Activated CD8-positive, alpha-beta memory T cell treated with anti-CD3 and anti-CD28 coated beads for 48 hours (primary cell): ENCODE data around the gene SNAP47.

ENCODE experiments used
- DNase-seq, 3 experiments: peaks; one replicate each; pipeline ENCODE4 v3.0.0-alpha.2; 2020; ENCODE audit warnings: low read depth in 2 of 3, low spot score in 2 of 3

The SNAP47 gene

DNA sequence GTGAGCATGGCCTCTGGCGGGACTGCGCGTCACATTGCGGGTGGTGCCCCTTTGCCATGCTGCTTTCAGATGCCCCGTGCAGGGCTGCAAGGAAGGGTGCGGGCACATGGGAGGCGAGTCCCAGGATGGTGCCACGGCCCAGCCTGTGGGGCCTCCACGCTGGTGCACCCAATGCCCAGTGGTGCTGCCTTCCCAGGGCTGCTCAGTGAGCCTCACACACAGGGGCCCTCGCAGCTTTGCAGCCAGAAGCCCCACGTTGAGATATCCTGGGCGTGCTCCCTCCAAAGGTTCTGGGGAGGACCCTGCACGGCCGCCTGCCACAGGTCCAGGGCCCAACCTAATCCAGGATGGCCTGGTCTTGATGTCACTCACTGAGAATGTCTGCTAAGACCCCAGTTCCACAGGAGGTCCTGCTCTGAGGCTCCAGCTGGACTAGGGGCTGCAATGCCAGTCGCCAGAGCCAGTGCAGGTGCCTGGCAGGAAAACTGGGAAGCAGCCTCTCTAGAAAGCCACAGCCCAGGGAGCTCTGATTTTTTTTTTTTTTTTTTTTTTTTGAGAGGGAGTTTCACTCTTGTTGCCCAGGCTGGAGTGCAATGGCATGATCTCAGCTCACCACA is 46.2 kb downstream of the SNAP47 start:
- no peak for DNase-seq

DNA sequence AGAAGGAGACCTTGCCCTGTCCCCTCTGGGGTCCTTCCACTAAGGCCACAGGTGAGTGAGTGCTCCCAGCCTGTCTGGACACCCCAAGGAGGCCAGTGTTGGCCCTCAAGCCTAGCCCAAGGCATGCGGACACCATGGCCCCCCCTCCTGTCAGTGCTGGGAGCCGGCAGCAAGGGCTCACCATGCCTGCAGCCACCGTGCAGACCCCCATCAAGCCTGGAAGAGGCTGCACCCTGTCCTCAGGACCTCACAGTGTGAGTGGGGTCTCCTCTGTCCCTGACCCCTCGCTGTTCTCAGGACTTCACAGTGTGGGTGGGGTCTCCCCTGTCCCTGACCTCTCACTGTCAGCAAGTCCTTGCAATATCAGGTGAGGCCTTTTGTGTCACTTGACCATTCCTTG is 47.0 kb downstream of the SNAP47 start:
- DNase-seq, result no peak

DNA sequence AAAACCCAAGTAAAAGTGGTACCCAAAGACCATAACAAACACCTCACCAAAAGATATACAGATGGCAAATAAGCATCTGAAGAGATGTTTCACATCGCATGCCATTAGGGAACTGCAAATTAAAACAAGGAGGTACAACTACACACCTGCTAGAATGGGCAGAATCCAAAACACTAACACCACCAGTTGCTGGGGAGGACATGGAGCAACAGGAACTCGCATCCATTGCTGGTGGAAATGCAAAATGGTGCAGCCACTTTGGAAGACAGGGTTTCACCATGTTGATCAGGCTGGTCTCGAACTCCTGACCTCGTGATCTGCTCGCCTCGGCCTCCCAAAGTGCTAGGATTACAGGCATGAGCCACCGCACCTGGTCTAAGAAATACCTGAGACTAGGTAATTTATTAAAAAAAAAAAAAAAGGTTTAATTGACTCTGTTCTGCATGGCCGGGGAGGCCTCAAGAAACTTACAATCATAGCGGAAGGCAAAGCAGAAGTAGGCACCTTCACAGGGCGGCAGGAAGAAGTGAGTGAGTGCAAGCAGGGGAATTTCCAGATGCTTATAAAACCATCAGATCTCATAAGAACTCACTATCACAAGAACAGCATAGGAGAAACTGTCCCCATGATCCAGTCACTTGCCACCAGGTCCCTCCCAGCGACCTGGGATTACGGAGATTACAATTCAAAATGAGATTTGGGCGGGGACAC is 50.0 kb downstream of the SNAP47 start:
- DNase-seq, result no peak

DNA sequence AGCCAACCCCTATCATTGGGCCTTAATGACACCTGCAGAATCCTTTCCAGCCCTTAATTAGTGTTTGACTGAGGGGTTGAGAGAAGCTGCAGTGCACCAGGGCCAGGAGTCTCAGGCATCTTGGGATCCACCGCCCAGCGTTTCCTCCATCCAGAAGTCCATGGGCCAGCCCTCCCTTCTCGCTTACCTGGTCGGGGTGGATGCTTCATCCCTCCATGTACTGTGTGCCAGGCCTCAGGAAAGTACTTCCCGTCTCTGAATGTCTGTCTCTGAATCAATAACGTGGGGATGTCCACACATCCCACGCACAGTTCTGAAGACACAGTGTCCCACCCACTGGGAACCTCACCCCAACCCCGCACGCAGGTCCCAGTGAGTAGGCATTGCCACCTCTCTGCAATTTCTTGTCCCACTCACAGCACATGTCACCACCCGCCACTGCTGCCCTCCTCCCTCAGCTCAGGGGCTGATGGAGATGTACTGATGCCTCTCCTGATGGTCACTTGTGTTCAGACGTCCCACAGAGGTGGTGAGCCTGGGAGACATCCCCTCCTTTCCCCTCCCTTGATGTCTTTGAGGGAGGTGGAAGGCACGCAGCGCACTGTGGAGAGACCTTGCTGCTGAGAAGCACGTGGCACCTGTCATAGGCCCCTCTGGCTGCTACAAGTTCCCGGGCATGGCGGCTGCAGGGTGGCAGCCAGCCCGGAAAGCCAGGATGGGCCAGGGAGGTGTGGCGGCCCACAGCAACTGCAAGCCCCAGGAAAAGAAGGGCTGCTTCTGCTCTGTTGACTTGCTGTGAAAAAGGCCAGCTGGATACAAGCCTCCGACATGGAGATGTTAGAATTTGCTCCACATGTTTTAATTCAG is 50.8 kb downstream of the SNAP47 start:
- DNase-seq, result no peak

DNA sequence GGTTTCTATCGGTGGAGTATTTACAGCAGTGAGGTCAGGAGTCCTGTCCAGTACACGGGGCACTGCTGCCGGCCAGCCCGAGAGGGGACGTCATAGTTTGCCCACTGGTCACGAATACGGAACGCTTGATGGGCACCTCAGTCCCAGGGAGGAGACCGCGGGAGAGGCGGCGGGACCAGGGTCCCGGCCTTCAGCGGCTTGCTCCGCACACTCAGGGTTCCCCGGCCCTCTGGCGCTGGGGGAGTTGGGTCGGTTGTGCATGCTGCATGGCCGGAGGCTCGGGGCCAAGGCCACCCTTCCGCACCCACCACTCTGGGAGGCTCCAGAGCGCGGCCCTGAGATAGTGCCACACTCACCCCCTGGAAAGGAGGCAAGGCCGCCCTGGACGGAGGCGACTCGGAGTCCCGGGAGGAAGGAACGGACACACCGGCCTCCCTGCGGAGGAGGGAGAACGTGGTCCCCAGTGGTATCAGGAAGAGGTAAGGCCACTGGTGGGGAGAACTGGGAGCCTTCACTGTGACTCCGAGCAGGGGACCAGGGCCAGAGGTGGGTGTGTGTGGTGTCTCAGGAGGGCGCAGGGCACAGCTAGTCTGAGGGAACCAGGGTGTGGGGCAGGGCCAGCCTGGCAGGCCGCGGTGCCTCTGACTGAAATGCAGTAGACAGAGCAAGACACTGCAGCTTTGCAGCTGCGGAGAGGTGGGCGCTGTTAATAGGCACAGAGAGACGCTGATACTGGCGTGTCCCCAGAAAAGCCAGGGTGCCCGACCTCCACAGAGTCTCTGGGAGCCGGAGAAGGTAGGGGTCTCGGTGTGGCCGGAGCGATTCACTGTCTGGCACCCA is 51.7 kb downstream of the SNAP47 start:
- no peak for DNase-seq

DNA sequence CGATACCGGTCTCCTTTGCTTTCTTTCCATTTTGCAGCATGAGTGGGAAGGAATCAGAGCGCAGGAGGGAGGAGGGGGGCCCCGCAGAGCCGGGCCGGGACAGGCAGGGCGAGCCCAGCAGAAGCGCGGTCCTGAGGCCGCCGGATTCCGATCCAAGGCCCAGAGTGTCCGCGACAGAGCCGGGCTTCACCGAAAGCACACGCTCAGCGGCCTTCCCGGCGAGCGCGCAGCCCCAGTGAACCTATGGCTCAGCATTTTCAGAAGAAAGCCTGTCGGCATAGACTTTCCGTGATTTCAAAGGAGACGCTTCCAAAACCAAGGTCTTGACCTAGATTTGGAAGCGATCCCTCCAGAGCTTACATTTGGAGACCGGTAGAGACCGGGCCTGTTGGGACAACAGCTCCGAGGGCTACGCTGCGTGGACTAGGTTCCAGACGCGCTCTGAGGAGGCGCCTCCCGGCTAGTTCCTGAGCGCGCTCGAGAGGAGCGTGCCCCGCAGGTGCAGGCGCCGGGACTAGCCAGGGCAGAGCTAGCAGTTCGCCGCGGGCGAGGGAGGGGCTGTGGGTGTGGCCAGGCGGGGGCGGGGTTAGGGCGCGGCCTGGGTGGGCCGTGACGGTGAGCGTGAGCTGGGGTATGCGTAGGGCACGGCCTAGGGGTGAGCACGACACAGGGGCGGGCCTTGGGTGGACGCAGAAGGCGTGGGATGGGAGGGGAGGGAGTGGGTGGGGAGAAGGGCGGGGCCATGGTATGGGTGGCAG is 52.5 kb downstream of the SNAP47 start:
- DNase-seq, result peak; percentile 75 to 91 (median 83)

DNA sequence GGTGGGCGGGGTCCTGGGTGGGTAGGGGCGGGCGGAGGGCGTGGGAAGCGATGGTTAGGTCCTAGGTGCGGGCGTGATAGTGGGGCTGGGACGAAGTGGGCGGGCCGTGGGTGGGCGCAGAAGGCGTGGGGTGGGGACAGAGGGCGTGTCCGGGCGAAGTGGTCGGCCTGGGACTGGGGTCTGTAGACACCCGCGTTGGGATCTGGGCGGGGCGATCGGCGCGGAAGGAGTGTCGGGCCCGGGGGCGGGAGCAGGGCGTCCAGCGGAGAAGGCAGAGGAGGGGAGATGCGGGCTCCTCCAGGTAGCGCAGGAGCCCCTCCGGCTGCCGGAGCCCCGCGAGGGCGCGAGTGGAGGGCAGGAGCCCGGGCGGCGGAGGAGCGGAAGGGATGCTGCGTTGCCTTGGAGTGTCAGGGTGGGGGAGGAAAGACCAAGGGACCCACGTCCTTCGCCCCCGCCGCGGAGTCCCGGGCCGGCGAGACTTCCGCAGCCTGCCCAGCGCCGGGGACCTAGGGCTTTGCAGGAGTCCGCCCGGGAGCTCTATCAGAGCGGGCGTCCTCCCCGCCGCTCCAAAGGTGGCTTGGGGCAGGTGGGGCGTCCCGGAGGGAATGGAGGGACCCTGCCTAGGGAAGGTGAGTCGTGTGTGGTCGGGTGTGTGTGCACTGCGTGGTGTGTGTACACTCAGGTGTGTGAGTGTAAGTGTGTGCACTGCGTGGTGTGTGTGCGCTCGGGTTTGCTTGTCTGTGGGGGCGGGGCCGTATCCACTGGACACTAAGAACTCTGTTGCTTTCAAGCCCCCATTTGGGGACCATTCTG is 53.2 kb downstream of the SNAP47 start:
- peak in 1 of 3 experiments; percentile 60 for DNase-seq

DNA sequence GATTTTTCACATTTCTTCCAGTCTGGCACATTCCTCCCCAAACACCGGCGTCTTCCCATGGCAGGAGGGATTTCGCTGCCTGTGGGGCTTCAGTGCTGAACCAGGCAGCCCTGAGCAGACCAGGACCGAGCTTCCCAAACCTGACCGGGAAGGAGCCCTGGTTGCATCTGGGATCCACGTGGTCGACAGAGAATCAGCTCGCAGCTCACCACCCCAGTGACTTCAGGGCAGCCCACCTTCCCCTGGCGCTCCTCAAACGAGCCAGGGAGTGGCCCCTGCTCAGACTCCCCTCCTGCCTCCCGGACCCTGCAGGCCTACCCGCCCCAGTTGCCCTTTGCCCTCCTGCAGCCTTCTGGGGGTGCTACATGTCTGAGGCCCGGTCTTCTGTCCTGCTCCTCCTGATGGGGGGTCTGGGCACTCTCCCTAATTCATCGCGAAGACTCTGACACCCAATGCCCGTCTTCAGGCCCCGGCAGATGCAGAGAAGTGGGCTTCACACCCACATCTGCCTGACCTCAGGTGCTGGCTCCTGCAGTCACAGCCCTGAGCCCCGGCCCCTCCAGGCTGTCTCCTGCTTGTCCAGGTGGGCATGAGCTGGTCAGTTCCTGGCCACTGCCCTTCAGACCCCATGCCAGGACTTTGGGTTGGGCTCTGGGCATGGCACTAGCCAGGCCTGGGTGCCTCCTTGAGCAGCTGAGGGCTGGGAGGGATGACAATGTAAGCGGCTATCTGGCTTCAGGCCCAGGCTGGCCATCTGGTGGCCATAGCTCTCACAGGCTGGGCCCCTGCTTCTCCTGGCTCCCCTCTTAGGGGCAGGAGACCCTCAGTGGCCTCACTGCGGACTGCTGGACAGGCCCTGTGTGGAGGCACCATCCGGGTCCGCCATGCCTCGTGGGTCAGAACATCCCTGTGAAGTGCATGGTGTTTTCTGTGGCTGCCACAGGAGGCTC is 54.1 kb downstream of the SNAP47 start:
- no peak for DNase-seq

DNA sequence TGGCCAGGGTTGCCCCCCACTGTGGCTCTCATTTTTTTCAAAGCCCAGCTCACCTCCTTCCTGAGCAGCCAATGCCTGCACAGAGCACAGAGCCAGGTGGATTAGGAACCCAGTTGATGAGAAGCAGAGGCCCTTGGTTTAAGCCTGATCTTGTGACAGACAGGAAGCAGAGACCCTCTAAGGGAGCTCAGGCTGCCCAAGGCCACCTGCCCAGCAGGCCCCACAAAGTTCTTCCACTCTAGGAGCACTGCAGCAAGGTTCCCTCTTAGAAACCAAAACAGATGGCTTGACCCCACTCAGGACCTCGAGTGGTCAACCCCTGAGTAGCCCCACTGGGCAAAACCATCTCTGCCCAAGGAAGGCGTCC is 54.8 kb downstream of the SNAP47 start:
- DNase-seq, result no peak

- DNase-seq, result no peak
Measured at GRCh38 chr1:227790868-227791267, 55.6 kb downstream of the SNAP47 start.

DNA sequence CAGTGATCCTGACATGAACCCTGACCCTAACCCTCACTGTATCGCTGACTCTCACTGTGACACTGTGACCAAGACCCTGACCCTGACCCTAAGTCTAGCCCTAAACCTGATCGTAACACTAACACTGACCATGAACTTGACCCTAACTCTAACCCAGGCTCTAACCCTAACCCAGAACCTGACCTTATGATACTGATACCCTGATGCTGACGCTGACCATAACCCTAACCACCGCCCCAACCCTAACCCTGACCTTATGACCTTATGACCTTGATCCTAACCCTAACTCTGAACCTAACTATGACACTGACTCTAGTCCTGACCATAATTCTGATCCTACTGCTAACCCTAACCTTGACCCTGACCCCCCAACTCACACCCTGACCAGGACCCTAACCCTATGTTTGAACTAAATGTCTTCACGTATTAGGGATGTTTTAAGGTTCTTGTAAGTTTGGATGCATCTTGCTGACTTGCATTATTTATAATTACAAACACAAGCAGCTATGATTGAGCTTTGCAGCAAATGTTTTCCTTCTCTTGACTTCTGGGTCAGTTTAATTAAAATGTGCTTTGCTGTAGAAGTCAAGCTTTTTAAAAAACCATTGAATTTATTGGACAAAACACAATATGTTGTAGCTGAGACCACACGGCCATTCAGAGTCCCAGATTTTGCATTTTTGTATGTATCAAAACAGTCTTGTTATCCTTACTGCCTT is 56.3 kb downstream of the SNAP47 start:
- no peak for DNase-seq

DNA sequence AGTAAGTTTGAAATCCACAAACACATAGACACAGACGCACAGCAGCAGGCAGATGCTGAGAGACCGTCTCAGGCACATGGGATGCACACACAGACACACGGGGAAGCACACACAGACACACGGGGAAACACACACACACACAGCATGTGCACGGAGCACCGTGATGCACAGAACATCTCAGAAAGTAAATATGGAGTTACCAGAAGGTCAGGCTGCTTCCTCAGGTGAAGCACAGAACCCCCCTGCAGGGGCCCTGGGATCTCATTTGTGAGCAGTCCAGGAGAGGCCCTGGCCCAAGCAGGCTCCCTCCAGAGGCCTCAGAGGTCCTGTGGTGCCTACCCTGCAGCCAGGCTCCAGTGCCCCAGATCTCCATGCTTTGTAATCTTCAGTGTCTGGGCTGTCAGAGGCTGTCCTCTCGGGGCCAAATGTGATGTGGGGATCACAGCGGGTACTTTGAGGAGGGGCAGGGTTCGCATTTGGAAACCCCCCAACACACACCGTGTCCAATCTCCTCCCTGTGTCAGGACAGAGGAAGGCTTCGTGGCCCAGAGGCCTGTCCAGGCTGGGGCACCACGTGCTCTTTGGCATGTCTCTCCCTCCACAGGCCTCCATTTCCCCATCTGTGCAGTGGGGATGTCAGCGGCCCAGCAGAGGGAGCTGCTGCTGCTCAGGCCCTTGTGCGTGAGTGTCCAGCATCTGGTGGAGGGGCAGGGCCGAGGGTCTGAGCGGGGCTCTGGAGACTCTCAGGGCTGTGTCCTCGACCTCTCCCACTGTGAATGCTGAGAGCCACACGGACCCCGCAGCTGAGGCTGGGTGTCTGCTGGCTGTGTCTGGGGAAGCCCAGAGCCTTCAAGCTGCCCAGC is 57.2 kb downstream of the SNAP47 start:
- DNase-seq, result no peak

DNA sequence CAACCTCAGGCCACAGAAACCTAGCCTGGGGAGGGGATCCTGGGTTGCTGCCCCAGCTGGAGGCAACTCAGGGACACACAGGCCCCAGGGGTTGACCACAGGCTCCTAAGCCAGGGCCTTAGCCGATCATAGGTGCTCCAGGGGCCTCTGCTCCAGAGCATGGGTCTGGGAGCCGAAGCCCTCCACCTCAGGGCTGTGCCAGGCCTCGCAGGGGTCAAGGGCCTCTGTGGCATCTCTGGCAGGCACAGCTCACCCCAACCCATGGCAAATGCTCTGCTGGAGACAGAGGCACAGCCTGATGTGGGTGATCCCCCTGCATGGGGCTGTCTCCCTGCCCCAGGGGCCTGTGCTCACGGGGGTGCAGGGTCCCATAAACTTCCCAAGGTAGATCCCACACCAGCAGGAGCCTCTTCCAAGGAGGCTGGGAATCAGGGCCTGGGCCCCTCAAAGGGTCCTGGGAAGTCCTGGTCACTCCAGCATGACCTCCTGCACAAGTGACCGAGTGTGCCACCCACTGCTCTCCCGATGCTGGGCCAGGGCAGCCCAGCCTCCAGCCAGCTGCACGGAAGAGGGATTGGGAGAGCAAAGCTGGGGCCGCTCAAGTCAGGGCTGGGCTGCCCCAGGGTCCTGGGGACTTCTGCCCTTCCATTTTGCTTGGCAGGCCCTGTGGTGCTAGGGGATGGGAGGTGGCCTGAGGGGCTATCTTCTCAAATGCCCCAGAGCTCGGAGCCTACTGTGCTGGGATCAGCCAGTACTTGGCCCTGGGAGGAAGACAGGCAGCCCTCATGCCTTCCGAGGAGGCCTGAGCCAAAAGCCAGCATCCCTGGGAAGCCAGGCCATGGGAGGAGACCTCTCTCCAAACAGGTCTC is 58.1 kb downstream of the SNAP47 start:
- no peak for DNase-seq

DNA sequence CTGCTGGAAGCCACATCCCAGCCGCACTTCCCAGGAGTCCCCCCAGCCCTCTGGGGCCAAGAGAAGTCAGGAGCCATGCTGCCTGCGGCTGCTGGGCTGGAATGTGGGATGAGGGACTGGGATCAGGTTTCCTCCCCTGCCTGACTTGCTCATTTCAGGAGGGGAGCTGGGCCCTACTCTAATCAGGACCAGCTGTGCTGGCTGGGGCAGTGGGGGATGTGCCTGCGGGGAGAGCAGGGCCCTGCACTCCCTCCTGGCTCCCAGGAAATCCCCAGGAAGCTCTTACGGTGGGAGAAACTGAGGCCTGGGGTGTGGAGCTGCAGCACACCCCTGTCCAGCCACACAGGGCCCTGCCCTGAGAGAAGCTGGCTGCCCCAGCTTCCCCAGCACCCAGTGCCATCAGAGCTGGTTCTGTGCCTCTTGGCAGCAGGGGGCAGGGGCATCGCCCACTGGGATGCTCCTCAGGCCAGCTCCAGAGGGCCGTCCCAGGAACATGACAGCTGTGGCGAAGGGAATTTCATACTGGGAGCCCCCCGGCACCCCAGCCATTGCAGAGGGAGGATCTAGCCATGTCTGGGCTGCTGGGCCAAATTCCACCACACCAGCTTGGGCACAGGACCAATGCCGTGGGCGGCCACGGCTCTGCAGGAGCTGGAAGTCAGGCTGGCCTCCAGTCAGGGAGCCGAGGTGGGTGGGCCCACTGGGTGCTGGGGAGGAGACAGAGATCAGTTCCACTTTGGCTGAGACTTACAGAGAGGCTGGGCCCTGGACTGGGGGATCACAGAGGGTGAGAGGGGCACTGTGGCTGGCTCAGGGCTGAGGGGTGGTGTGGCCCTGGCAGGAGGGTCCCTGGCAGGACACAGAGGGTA is 58.9 kb downstream of the SNAP47 start:
- no peak for DNase-seq

GRCh38 chr1:227794817-227795192 is 59.6 kb downstream of the SNAP47 start:
- DNase-seq, result no peak
